ENCODE results near the gene C16orf54.

GRCh38 chr16:29784901-29785500 is 39.2 kb upstream of the C16orf54 start:
- TF ChIP-seq CTCF (tag by site-specific recombination; IDR thresholded peaks at IDR 0.05) (no peak), ZNF184 (tag by site-specific recombination; IDR thresholded peaks at IDR 0.05) (no peak), ZNF670 (tag by site-specific recombination; IDR thresholded peaks at IDR 0.05; ENCODE audit: low read depth) (no peak), ZNF768 (tag by site-specific recombination; IDR thresholded peaks at IDR 0.05) (no peak), ZNF366 (tag by site-specific recombination; conservative IDR thresholded peaks at IDR 0.05) (no peak), ZNF830 (tag by site-specific recombination; IDR thresholded peaks at IDR 0.05; ENCODE audit: low read depth) (no peak), ZNF549 (tag by site-specific recombination; IDR thresholded peaks at IDR 0.05) (no peak), ZNF112 (tag by site-specific recombination; IDR thresholded peaks at IDR 0.05) (no peak)
- TF ChIP-seq, protein P1, sequence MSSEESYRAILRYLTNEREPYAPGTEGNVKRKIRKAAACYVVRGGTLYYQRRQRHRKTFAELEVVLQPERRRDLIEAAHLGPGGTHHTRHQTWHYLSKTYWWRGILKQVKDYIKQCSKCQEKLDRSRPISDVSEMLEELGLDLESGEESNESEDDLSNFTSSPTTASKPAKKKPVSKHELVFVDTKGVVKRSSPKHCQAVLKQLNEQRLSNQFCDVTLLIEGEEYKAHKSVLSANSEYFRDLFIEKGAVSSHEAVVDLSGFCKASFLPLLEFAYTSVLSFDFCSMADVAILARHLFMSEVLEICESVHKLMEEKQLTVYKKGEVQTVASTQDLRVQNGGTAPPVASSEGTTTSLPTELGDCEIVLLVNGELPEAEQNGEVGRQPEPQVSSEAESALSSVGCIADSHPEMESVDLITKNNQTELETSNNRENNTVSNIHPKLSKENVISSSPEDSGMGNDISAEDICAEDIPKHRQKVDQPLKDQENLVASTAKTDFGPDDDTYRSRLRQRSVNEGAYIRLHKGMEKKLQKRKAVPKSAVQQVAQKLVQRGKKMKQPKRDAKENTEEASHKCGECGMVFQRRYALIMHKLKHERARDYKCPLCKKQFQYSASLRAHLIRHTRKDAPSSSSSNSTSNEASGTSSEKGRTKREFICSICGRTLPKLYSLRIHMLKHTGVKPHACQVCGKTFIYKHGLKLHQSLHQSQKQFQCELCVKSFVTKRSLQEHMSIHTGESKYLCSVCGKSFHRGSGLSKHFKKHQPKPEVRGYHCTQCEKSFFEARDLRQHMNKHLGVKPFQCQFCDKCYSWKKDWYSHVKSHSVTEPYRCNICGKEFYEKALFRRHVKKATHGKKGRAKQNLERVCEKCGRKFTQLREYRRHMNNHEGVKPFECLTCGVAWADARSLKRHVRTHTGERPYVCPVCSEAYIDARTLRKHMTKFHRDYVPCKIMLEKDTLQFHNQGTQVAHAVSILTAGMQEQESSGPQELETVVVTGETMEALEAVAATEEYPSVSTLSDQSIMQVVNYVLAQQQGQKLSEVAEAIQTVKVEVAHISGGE (tag by site-specific recombination; conservative IDR thresholded peaks at IDR 0.05; ENCODE audit: low read depth) = no peak

Data from HEK293 (cell line).